ENCODE data around the gene CFAP46.

DNA sequence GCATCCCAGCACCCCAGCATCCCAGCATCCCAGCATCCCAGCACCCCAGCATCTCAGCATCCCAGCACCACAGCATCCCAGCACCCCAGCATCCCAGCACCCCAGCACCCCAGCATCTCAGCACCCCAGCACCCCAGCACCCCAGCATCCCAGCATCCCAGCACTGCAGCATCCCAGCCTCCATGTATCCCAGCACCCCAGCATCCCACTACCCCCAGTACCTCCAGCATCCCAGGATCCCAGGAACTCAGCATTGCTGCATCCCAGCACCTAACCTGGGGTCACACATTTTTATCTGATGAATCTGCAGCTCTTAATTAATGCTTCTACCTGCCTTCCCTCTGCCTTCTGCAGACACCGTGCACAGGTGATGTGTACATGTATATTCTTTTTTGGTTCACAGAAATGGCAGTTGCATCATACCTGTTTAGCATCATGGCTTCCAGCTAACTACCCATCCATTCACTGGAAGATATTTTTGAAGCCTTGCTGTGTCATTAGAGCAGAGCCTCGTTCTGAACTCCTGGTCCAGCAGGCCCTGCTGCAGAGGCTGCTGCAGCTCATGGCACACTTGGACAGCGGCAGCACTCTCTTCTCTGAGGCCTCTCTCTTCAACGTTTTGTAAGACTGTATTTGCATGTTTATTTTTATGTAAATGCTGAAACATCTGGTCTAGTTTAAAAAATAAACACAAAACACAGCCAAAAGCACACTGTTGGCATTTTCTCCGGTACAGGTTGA is 4.6 kb upstream of the CFAP46 start:
- TF ChIP-seq POLR2A (IDR thresholded peaks at IDR 0.05) (no peak), CTCF (IDR thresholded peaks at IDR 0.05) (no peak)

Data from uterus (tissue), 2 donors.